Aorta (tissue), 5 donors: ENCODE data around the gene LILRA2. TPM values are rescaled to one million over a fixed set of nuclear protein-coding genes. Genes with fewer than 3 reads are reported as not detected.
A peak's percentile ranks its signal among the peaks of the same experiment; 100 is the strongest.
"Not testable (repeated sequence)": the region's sequence is repeated elsewhere in the genome, so short reads cannot be mapped to it uniquely, and the experiment has no call there.

Experiments used
- ATAC-seq: fragments of 200-7000 bp; cut with Tn5 transposase; one replicate; pipeline ENCODE4 v1.9.1; 2022; ENCODE audit warnings: moderate library complexity; ENCODE audit not compliant: low FRiP score
- DNase-seq, 2 donors: peaks; one replicate each; pipeline ENCODE4 v3.0.0-alpha.2; 2020
- H3K27ac ChIP-seq, 2 donors: one replicate each; pipeline ENCODE4 v1.5.1; 2013; ENCODE audit warnings: low read length in 2 of 2, mild to moderate bottlenecking in 2 of 2, moderate library complexity in 2 of 2, control low read depth in 1 of 2, inconsistent platforms in 1 of 2, low read depth in 1 of 2
- H3K27me3 ChIP-seq, 2 donors: one replicate each; pipeline ENCODE4 v1.6.1; 2013; ENCODE audit warnings: control low read depth in 1 of 2, low read length in 1 of 2, mild to moderate bottlenecking in 1 of 2, moderate library complexity in 1 of 2; ENCODE audit not compliant: insufficient read depth in 2 of 2, control insufficient read depth in 1 of 2
- H3K36me3 ChIP-seq, 2 donors: one replicate each; pipeline ENCODE4 v1.6.1; 2013; ENCODE audit warnings: control low read depth in 1 of 2, low read length in 1 of 2, mild to moderate bottlenecking in 1 of 2; ENCODE audit not compliant: insufficient read depth in 2 of 2, control insufficient read depth in 1 of 2
- H3K4me1 ChIP-seq, 2 donors: one replicate each; pipeline ENCODE4 v1.6.1; 2013; ENCODE audit warnings: low read length in 2 of 2, control low read depth in 1 of 2, mild to moderate bottlenecking in 1 of 2, moderate library complexity in 1 of 2; ENCODE audit not compliant: insufficient read depth in 2 of 2, control insufficient read depth in 1 of 2
- H3K4me3 ChIP-seq, 2 donors: one replicate each; pipeline ENCODE4 v1.5.1; 2013; ENCODE audit warnings: low read length in 2 of 2, control low read depth in 1 of 2, mild to moderate bottlenecking in 1 of 2
- H3K9me3 ChIP-seq: one replicate; pipeline ENCODE4 v1.6.1; 2013; ENCODE audit warnings: mild to moderate bottlenecking, low read length; ENCODE audit not compliant: control insufficient read depth
- WGBS, 2 donors: extraction: QIAGEN DNeasy Blood & Tissue Kit; methylation state at CpG; one replicate each; pipeline ENCODE4 v1.1.7; 2013; 5-methylcytosine and 5-hydroxymethylcytosine counted together
- intact Hi-C, 2 donors: fragments of 100-400 bp; cut with DNase I; formaldehyde crosslinking; loops; one replicate each; pipeline versions ENCODE4 v1.14.2 to v1.15.0; 2022
- polyA plus RNA-seq, 2 donors: library from polyadenylated mRNA; stranded (reverse); fragments of 200-250 nt; gene quantifications; one replicate each; pipeline ENCODE4 v1.2.3, GENCODE V29; 2013
- total RNA-seq, 2 donors: library from RNA; stranded (reverse); fragmentation: NEBNext Ultra II Directional; extraction: Animal tissue kit (Norgen Biotek cat#: 25700); gene quantifications; one replicate each; pipeline ENCODE4 v1.2.1, GENCODE V29; 2021
- donor health status: healthy with polysubstance abuse.
- donor health status: Bipolar disorder and iron deficiency.
- donor health status: DM: no; HTN: no; CAD: no.
- donor health status: DM: no; HTN: no; CAD: no.
- donor health status: DM: yes; HTN: yes; CAD: no.

The LILRA2 gene
- total and polyA plus RNA-seq, 4 donors: 2.3 to 10.1 (median 3.6) TPM

GRCh38 chr19:54593931-54594626 lies 20.5 kb downstream of the LILRA2 start:
- H3K27me3 ChIP-seq, DNase-seq, H3K27ac ChIP-seq, intact Hi-C loops, H3K4me1 ChIP-seq, H3K36me3 ChIP-seq, H3K4me3 ChIP-seq, H3K9me3 ChIP-seq: not testable (repeated sequence)
- WGBS, 2 donors: 63 to 74% methylated on average over 9 of the region's 9 CpGs
- peak; percentile 27 for ATAC-seq

- H3K9me3 ChIP-seq: peaks cover 3% of the 10 kb centered on the region
- 76 to 82% methylated on average over 5 of the region's 5 CpGs for WGBS, 2 donors
- intact Hi-C loops: no loop called here
- no peaks in the 10 kb centered on the region for H3K4me1 ChIP-seq
- no peak overlapping the region for H3K4me3 ChIP-seq
- H3K27me3 ChIP-seq: no peaks in the 10 kb centered on the region
- no peaks in the 10 kb centered on the region for H3K36me3 ChIP-seq
- no peak overlapping the region for H3K27ac ChIP-seq
- ATAC-seq (no peak), DNase-seq (no peak)
These were observed 21.1 kb downstream of the LILRA2 start for GRCh38 chr19:54594737-54595136.

GRCh38 chr19:54595680-54596436 lies 22.3 kb downstream of the LILRA2 start:
- H3K27ac ChIP-seq, H3K36me3 ChIP-seq, H3K9me3 ChIP-seq, ATAC-seq, H3K4me1 ChIP-seq, H3K27me3 ChIP-seq, H3K4me3 ChIP-seq, intact Hi-C loops: not testable (repeated sequence)
- WGBS, 2 donors: 87 to 88% methylated on average over 25 to 26 of the region's 26 CpGs
- peak in 1 of 2 donors; percentile 67 for DNase-seq

GRCh38 chr19:54600212-54600611 lies 26.6 kb downstream of the LILRA2 start:
- H3K4me1 ChIP-seq: no peaks in the 10 kb centered on the region
- H3K27ac ChIP-seq: no peak overlapping the region
- DNase-seq (no peak), ATAC-seq (no peak)
- H3K4me3 ChIP-seq: no peak overlapping the region
- no peaks in the 10 kb centered on the region for H3K27me3 ChIP-seq
- H3K9me3 ChIP-seq: no peaks in the 10 kb centered on the region
- intact Hi-C loops: no loop called here
- WGBS, 2 donors: 60 to 65% methylated on average over 5 of the region's 5 CpGs
- H3K36me3 ChIP-seq: no peaks in the 10 kb centered on the region

GRCh38 chr19:54606230-54606629 lies 32.6 kb downstream of the LILRA2 start:
- no peak overlapping the region for H3K27ac ChIP-seq
- ATAC-seq: no peak
- H3K36me3 ChIP-seq: no peaks in the 10 kb centered on the region
- DNase-seq: no peak
- 48 to 53% methylated on average over 4 of the region's 4 CpGs for WGBS, 2 donors
- intact Hi-C loops: no loop called here
- H3K4me1 ChIP-seq: no peaks in the 10 kb centered on the region
- H3K9me3 ChIP-seq: peaks cover 2% of the 10 kb centered on the region
- no peak overlapping the region for H3K4me3 ChIP-seq
- H3K27me3 ChIP-seq: no peaks in the 10 kb centered on the region

- ATAC-seq (no peak), DNase-seq (peak in 1 of 2 donors; percentile 72)
- intact Hi-C loops: no loop called here
- Histone ChIP-seq H3K4me1 (no peaks in the 10 kb centered on the region), H3K4me3 (no peak overlapping the region), H3K9me3 (peaks cover 2% of the 10 kb centered on the region), H3K27me3 (no peaks in the 10 kb centered on the region), H3K36me3 (no peaks in the 10 kb centered on the region), H3K27ac (no peak overlapping the region)
- 71 to 74% methylated on average over 16 of the region's 16 CpGs for WGBS, 2 donors
These were observed 33.5 kb downstream of the LILRA2 start for GRCh38 chr19:54606891-54607784.

DNA sequence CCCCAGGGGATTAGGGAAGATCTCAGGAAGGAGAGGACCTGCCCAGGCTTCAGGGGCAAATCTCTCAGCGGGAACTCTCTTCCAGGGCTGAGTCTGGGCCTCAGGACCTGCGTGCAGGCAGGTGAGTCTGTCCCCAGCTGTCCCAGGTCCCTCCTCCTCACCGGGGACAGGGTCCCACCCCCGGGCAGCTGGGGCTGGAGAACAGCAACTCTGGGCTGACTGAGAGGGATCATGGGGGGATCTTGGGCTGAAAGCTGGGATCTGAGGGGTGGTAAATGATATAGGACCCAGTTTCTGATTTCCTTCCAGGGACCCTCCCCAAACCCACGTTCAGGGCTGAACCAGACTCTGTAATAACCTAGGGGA lies 34.2 kb downstream of the LILRA2 start:
- no peak overlapping the region for H3K27ac ChIP-seq
- DNase-seq (no peak), ATAC-seq (no peak)
- peaks cover 2% of the 10 kb centered on the region for H3K9me3 ChIP-seq
- intact Hi-C loops: no loop called here
- 72 to 74% methylated on average over 5 of the region's 5 CpGs for WGBS, 2 donors
- no peaks in the 10 kb centered on the region for H3K4me1 ChIP-seq
- no peaks in the 10 kb centered on the region for H3K27me3 ChIP-seq
- no peaks in the 10 kb centered on the region for H3K36me3 ChIP-seq
- H3K4me3 ChIP-seq: no peak overlapping the region

GRCh38 chr19:54608205-54608604 lies 34.6 kb downstream of the LILRA2 start:
- Histone ChIP-seq H3K9me3 (peaks cover 2% of the 10 kb centered on the region), H3K27ac (no peak overlapping the region), H3K36me3 (no peaks in the 10 kb centered on the region), H3K4me1 (no peaks in the 10 kb centered on the region), H3K4me3 (no peak overlapping the region), H3K27me3 (no peaks in the 10 kb centered on the region)
- DNase-seq: no peak
- no peak for ATAC-seq
- 82 to 85% methylated on average over 7 of the region's 7 CpGs for WGBS, 2 donors
- intact Hi-C loops: no loop called here
